Fibroblast of lung (primary cell): ENCODE measurements around the gene TBC1D13.

ENCODE experiments used
- CTCF ChIP-seq, 2 donors: IDR thresholded peaks in 1 of 2; conservative IDR thresholded peaks in 1 of 2; 1 replicate in 1 of 2; 2 replicates in 1 of 2; pipeline ENCODE4 v1.5.1; 2011 to 2012; ENCODE audit warnings: low read length in 2 of 2, control low read depth in 1 of 2, inconsistent platforms in 1 of 2, low read depth in 1 of 2, mild to moderate bottlenecking in 1 of 2
- EZH2 ChIP-seq: IDR thresholded peaks from 2 replicates; pipeline ENCODE4 v1.5.1; 2012; ENCODE audit warnings: low read length, control low read depth, mild to moderate bottlenecking; ENCODE audit errors: missing control alignments

GRCh38 chr9:128762671-128763449 lies 24.2 kb upstream of the TBC1D13 start:
- TF ChIP-seq EZH2 (no peak), CTCF (conservative IDR thresholded peaks at IDR 0.05 in 1 of 2, IDR thresholded peaks at IDR 0.05 in 1 of 2; ENCODE audit: low read depth in 1 of 2, low read length in 2 of 2) (no peak)
